HG03439 (cell line): Measurements from ENCODE around the gene RHNO1.
A peak's percentile ranks its signal among the peaks of the same experiment; 100 is the strongest.
"Not testable (repeated sequence)": the region's sequence is repeated elsewhere in the genome, so short reads cannot be mapped to it uniquely, and the experiment has no call there.

Source experiments
- ATAC-seq: cut with Tn5 transposase; IDR thresholded peaks from one replicate; pipeline ENCODE4 v1.9.1; 2021; ENCODE audit warnings: mild to moderate bottlenecking, moderate library complexity; ENCODE audit not compliant: unreplicated experiment

Gene RHNO1

DNA sequence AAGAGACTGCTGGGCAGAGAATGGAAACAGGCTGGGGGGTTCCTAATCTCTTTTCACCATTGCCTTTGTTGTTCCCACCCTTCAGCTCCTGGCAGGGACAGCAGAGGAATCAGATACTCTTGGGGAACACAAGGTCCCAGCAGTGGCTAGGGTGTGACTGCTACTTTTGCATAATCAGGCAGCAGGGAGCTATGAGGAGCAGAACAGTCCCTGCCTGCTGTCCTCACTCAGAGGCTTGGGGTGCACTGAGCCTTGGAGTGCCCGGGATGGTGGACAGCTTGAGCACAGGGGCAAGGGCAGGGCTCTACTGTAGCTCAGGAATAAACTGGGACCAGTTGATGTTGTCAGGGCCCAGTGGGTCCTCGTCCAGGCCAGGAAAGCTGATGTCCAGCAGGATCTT is 18.7 kb upstream of the RHNO1 start:
- no peak for ATAC-seq

GRCh38 chr12:2858944-2859421 is 18.0 kb upstream of the RHNO1 start:
- ATAC-seq, result no peak

DNA sequence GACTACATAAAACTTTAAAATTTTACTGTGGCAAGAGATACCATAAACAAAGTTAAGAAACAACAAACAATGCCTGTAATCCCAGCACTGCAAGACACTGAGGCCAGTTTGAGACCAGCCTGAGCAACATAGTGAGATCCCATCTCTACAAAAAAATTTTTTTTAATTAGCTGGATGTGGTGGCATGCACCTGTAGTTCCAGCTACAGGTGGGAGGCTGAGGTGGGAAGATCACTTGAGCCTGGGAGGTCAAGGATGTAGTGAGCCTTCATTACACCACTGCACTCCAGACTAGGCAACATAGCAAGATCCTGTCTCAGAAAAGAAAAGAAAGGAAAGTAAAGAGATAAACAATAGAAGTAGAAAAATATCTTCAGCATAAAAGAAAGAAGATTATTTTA is 16.9 kb upstream of the RHNO1 start:
- no peak for ATAC-seq

DNA sequence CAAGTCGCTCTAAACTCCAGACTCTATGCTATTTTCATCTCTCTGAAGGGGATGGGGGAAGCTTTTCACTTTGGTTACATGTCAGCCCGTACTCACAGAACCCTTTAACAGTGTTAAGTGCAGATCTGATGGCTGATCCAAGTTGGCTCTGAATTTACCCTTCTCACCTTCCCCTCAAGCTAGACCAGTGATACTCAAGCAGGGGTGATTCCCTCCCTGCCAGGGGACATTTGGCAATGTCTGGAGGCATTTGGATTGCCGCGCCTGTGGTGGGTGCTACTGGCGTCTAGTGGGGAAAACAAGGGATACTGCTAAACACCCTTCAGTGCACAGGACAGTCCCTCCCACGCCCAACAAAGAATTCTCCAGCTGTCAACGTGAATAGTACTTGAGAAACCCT is 14.1 kb upstream of the RHNO1 start:
- ATAC-seq, result no peak

- not testable (repeated sequence) for ATAC-seq
Measured at GRCh38 chr12:2863402-2863801, 13.6 kb upstream of the RHNO1 start.

GRCh38 chr12:2864198-2864597 is 12.8 kb upstream of the RHNO1 start:
- ATAC-seq, result no peak

- ATAC-seq, result not testable (repeated sequence)
Measured at GRCh38 chr12:2868986-2869632, 7.9 kb upstream of the RHNO1 start.

DNA sequence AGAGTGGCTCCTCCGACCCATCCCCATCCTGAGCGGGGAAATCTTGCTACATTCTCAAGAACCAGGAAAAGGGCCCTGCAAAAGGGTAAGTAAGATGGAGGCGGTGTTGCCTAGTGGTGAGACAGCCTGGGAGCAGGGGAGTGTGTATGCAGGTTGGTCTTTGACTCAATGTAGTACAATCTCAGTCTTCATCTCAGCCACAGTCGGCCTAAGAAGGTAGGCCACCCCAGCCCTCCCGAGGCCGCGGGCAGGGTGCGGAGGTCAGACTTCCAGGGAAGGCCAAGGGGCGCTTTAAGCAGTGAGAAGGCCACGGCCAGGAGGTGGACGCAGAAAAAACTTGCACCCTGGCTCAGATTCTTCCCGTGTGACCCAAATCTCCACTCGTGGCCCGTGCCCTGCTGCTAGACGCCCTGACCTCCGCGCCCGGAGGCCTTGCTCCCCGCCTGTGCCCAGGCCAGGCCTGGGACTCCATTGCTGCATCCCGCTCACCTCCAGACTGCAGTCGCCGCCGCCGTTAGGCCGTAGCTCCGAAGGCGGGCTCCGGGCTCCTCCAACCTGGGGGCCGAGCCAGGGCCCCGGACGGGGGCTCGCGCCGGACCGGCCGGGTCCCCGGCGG is 484 bp upstream of the RHNO1 start:
- ATAC-seq, result peak; percentile 28

DNA sequence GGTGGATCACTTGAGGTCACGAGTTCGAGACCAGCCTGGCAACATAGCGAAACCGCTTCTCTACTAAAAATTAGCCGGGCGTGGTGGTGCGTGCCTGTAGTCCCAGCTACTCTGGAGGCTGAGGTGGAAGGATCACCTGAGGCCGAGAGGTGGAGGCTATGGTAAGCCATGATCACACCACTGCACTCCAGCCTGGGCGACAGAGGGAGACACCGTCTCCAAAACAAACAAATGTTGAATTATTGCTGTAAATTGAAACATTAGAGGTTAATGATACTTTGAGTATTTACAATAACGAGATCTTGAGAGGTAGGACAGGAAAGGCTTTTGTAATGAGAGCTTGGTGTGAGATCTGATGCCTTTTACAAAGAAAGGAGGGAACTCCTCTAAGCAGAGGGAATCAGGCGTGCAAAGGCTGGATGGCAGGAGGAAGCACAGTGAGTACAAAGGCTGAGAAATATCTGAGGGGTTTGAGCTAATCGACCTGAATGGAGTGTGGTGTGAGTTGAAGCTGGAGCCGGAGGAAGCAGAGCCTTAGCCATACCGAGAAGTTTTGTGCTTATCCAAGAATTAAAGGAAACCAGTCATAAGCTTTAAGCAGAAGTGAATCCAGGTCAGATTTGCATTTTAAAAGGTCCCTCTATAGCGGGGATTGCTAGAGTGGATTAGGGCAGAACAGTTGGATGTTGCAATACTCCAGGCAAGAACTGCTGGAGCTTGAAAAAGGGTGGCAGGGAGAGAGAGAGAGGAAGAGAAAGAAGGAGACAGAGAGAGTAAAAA is 1.1 kb downstream of the RHNO1 start:
- ATAC-seq, result no peak

GRCh38 chr12:2879853-2880252 is 2.8 kb downstream of the RHNO1 start:
- no peak for ATAC-seq

- ATAC-seq, result no peak
Measured at GRCh38 chr12:2884810-2885209, 7.8 kb downstream of the RHNO1 start.

GRCh38 chr12:2886768-2887450 is 9.9 kb downstream of the RHNO1 start:
- ATAC-seq, result no peak

DNA sequence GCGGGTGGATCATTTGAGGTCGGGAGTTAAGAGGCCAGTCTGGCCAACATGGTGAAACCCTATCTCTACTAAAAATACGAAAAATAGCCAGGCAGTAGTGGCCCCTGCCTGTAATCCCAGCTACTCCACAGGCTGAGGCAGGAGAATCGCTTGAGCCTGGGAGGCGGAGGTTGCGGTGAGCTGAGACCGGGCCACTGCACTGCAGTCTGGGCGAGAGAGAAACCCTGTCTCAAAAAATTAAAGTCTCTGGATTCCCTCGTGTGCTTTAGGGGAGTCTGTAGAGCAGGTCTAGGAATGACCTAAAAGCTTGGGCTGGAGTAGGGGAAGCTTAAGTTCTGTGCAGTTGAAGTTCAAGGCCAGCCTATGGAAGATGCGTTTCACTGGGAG is 13.0 kb downstream of the RHNO1 start:
- no peak for ATAC-seq

DNA sequence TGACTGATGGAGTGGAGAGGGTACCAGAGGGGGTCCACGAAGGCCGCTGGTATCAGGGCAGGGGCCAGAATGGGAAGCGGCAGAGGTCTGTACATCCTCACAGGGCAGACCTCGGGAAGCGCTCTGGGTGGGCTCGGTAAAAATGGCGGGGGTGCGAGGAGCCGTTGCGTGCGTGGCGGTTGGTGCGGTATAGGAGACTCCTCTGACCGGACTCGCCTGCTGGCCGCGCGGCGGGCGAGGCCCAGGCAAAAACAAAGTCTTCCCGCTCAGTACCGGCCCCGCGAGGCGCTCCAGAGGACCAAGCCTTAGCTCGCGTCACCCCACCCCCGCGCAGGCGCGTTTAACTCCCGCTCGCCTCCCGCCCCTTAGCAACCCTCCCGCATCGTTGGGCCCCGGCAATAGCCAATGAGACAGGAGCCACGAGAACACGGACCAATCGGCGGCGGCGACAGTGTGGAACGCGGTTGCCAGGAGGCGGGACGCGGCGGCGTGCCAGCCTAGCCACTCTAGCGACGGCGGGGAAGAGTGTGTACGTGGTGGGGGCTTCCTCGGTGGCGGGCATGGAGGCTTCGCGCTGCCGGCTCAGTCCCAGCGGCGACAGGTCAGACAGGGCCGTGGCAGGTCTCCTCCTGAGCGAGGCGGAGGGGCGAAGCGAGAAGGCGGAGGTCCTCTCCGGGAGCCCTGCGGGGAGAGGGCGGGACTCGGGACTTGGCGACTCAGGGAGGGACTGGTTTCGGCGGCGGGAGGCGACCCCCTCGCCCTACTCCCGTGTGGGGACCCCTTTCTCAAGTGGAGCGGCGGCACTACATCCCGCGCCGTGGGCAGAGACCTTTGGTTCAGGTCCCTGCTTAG is 13.6 kb downstream of the RHNO1 start, which contains the start of gene TULP3:
Gene TULP3, plus strand, starts transcription at position 504 of the 852 bp plus-strand sequence. Its CDS starts 57 bp downstream, at position 561.
- ATAC-seq, result peak; percentile 97

DNA sequence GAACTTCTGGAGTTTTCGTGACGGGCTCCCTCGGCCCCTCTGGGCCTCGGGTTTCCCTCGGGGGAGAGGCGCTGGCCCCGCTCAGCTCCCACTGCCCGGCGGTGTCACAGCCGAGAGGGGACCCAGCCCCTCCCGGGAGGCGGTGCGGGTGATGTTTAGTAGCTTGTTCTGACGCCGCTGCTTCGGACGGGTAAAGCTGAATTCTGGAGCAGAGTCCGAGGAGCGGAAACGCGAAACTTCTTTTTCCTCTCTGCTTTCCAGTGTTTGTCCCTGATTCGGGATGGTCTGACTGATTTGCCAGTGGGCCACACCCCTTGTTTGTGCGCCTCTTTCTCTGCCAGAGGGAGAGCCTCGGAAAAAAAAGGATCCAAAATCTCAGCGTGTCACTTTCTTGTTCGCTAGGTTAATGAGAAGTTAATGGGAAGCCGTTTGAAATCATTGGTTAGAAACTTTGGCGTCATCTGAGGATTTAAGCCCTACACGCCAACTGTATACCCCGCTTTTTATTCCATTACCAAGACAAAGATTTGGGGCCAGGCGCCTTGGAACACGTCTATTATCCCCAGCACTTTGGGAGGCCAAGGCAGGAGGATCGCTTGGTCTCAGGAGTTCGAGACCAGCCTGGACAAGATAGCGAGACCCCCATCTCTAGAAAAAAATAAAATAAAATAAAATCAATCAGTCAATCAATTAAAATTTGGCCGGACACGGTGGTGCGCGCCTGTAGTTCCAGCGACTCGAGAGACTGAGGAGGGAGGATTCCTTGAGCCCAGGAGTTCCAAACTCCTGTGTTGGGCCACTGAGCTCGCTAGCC is 14.4 kb downstream of the RHNO1 start:
- ATAC-seq, result peak; percentile 7

DNA sequence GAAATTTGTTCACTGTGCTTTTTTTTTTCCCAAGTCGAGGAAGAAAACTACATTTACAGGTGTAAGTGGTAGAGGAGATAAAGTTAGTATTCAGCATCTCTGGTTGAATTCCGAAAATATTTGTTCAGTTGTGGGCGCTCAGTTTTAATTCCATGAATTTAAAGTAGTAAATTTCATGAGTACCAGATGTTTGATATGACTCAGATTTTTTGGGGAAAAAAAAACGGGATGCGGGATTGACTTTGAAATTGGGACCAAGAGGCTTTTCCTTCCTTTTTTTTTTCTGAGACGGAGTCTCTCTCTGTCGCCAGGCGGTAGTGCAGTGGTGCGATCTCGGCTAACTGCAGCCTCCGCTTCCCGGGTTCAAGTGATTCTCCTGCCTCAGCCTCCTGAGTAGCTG is 15.2 kb downstream of the RHNO1 start:
- no peak for ATAC-seq

DNA sequence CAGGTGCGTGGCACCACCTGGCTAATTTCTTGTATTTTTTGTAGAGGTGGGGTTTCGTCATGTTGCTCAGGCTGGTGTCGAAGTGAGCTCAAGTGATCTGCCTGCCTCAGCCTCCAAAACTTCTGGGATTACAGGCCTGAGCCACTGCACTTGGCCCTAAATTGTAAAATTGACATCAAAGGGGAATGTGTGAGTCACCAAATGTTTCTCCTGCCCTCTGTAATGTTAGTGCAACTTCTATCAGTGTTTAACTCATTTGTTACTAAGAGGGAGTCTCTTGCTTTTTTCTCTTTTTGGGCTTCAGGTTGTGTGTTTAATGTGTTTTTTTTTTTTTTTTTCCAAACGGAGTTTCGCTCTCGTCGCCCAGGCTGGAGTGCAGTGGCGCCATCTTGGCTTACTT is 16.0 kb downstream of the RHNO1 start:
- ATAC-seq, result no peak

DNA sequence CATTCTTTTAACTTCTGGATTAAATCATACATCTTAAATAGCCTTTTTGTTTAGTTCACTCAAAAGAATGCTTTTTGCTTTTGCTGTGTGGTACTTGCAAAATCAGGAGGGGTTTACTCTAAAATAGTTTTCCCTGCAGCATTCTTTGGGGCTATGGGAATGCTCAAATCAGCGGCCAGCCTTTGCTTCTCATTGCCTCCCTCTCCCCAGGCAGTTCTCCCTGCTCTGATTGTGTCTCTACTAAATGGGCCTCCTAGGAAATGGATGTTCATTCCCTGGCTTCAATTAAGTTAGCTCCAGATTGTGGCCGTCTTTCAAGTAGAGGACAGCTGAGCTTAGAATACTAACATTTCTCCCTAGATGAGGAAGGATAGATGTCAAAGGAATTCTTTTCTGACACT is 18.0 kb downstream of the RHNO1 start:
- no peak for ATAC-seq

DNA sequence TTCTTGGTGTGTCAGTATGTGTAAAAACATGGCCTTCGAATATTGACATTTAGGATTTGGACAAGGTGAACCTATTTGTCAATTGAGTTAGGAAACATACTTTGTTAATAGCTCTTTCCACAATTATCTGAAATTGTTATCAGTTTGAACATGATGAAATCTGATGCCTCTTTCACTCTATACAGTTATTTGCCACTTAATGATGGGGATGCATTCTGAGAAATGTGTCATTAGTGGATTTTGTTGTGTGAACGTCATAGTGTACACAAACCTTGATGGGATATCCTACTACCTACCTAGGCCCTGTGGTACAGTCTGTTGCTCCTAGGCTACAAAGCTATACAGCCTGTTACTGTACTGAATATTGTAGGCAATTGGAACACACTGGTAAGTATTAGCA is 18.5 kb downstream of the RHNO1 start:
- ATAC-seq, result no peak

DNA sequence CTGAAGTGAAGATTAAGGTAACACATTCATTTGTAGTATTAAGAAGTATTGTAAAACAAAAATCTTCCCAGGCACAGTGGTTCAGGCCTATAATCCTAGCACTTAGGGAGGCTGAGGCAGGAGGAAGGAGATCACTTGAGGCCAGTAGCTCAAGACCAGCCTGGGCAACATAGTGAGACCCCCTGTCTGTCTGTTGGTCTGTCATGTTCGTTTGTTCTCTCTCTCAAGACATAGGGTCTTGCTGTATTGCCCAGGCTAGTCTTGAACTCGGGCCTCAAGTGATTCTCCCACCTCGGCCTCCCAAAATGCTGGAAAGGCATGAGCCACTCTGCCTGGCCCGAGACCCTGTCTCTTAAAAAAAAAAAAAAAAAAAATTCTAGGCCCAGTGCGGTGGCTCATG is 20.4 kb downstream of the RHNO1 start:
- no peak for ATAC-seq
